Measurements from ENCODE around the gene PTPRK. TPM values are rescaled to one million over a fixed set of nuclear protein-coding genes. Genes with fewer than 3 reads are reported as not detected.

The PTPRK gene
- total and polyA plus RNA-seq, 2 experiments from 2014 or later, result 26.9 to 56.4 TPM

DNA sequence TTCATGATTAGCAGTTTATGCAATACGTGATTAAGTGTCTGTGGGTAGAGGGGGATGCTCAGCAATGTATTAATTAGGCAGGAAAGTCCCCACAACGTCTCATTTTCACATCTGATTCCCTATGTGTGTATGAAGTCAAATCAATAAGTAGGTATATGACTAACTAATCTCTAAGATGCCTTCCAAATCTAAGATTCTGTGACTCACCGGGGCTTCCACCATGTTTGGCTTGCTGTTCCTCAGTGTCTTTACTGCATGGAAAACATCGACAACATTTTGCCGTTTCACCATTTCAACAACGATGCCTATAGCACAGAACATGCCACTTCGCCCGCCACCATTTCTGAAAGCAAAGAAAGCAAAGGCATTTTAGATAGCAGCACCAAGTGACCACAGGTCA, 547.6 kb downstream of the PTPRK start (continued):
- TF ChIP-seq, protein P1, sequence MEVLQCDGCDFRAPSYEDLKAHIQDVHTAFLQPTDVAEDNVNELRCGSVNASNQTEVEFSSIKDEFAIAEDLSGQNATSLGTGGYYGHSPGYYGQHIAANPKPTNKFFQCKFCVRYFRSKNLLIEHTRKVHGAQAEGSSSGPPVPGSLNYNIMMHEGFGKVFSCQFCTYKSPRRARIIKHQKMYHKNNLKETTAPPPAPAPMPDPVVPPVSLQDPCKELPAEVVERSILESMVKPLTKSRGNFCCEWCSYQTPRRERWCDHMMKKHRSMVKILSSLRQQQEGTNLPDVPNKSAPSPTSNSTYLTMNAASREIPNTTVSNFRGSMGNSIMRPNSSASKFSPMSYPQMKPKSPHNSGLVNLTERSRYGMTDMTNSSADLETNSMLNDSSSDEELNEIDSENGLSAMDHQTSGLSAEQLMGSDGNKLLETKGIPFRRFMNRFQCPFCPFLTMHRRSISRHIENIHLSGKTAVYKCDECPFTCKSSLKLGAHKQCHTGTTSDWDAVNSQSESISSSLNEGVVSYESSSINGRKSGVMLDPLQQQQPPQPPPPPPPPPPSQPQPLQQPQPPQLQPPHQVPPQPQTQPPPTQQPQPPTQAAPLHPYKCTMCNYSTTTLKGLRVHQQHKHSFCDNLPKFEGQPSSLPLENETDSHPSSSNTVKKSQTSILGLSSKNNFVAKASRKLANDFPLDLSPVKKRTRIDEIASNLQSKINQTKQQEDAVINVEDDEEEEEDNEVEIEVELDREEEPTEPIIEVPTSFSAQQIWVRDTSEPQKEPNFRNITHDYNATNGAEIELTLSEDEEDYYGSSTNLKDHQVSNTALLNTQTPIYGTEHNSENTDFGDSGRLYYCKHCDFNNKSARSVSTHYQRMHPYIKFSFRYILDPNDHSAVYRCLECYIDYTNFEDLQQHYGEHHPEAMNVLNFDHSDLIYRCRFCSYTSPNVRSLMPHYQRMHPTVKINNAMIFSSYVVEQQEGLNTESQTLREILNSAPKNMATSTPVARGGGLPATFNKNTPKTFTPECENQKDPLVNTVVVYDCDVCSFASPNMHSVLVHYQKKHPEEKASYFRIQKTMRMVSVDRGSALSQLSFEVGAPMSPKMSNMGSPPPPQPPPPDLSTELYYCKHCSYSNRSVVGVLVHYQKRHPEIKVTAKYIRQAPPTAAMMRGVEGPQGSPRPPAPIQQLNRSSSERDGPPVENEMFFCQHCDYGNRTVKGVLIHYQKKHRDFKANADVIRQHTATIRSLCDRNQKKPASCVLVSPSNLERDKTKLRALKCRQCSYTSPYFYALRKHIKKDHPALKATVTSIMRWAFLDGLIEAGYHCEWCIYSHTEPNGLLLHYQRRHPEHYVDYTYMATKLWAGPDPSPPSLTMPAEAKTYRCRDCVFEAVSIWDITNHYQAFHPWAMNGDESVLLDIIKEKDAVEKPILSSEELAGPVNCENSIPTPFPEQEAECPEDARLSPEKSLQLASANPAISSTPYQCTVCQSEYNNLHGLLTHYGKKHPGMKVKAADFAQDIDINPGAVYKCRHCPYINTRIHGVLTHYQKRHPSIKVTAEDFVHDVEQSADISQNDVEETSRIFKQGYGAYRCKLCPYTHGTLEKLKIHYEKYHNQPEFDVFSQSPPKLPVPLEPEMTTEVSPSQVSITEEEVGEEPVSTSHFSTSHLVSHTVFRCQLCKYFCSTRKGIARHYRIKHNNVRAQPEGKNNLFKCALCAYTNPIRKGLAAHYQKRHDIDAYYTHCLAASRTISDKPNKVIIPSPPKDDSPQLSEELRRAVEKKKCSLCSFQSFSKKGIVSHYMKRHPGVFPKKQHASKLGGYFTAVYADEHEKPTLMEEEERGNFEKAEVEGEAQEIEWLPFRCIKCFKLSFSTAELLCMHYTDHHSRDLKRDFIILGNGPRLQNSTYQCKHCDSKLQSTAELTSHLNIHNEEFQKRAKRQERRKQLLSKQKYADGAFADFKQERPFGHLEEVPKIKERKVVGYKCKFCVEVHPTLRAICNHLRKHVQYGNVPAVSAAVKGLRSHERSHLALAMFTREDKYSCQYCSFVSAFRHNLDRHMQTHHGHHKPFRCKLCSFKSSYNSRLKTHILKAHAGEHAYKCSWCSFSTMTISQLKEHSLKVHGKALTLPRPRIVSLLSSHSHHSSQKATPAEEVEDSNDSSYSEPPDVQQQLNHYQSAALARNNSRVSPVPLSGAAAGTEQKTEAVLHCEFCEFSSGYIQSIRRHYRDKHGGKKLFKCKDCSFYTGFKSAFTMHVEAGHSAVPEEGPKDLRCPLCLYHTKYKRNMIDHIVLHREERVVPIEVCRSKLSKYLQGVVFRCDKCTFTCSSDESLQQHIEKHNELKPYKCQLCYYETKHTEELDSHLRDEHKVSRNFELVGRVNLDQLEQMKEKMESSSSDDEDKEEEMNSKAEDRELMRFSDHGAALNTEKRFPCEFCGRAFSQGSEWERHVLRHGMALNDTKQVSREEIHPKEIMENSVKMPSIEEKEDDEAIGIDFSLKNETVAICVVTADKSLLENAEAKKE (CRISPR knock-in tag; IDR thresholded peaks at IDR 0.05), result no peak
- TF ChIP-seq EZH2phosphoT487 (IDR thresholded peaks at IDR 0.05; ENCODE audit: unreplicated experiment) (no peak), CREB1 (CRISPR knock-in tag; IDR thresholded peaks at IDR 0.05; ENCODE audit: low read depth) (no peak), JUNB (IDR thresholded peaks at IDR 0.05; ENCODE audit: unreplicated experiment) (no peak)

DNA sequence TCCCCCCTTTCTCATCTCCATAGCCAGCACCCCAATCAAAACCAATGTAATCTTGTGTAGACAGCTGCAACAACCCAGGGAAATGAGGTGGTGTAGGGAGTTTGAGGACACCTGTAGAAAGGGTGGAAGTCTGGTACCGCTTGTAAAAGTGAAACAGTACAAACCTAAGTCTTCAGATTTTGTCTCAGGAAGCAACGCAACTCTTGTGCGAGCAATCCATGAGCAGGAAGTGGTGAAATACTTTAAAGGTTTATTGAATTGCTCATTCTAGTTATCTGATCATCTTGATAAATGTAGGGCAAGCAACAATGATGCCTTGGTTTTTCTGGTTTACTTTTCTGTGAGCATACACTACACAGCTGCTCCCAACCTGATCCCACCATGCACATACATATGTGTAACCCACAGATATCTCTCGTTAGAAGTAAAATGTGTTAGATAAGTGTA, 548.4 kb downstream of the PTPRK start:
- Histone ChIP-seq H3K4me1 (ENCODE audit: insufficient read depth) (no peaks in the 10 kb centered on the region), H3K9me2 (ENCODE audit: insufficient read depth) (no peaks in the 10 kb centered on the region), H3K79me2 (replicated peaks; ENCODE audit: insufficient read depth) (no peaks in the 10 kb centered on the region), H4K20me1 (replicated peaks; ENCODE audit: insufficient read depth) (no peaks in the 10 kb centered on the region), H3F3A (replicated peaks; ENCODE audit: low read depth) (no peaks in the 10 kb centered on the region), H3K27ac (ENCODE audit: low read depth) (no peak overlapping the region), H3K4me2 (no peak overlapping the region), H3K4me3 (no peak overlapping the region), H3K27me3 (ENCODE audit: insufficient read depth) (no peaks in the 10 kb centered on the region), H2AFZ (no peak overlapping the region), H3K36me3 (ENCODE audit: insufficient read depth) (peaks cover 4% of the 10 kb centered on the region; the same call in 1 of the 2 replicates)
- Mint-ChIP-seq H3K9me3 (no peaks in the 10 kb centered on the region), H3K36me3 (ENCODE audit: low read depth) (peaks cover 8% of the 10 kb centered on the region; the same call in 2 of the 3 replicates), H3K27ac (peak overlapping the region; percentile 30; the same call in 1 of the 2 replicates), H3K27me3 (ENCODE audit: insufficient read depth, low read depth, poor library complexity) (no peaks in the 10 kb centered on the region), H3K4me3 (no peak overlapping the region), H3K4me1 (peaks cover 4% of the 10 kb centered on the region)
- no peak for ATAC-seq
- no peak for DNase-seq (ENCODE audit: low spot score)
- TF ChIP-seq, protein P2, sequence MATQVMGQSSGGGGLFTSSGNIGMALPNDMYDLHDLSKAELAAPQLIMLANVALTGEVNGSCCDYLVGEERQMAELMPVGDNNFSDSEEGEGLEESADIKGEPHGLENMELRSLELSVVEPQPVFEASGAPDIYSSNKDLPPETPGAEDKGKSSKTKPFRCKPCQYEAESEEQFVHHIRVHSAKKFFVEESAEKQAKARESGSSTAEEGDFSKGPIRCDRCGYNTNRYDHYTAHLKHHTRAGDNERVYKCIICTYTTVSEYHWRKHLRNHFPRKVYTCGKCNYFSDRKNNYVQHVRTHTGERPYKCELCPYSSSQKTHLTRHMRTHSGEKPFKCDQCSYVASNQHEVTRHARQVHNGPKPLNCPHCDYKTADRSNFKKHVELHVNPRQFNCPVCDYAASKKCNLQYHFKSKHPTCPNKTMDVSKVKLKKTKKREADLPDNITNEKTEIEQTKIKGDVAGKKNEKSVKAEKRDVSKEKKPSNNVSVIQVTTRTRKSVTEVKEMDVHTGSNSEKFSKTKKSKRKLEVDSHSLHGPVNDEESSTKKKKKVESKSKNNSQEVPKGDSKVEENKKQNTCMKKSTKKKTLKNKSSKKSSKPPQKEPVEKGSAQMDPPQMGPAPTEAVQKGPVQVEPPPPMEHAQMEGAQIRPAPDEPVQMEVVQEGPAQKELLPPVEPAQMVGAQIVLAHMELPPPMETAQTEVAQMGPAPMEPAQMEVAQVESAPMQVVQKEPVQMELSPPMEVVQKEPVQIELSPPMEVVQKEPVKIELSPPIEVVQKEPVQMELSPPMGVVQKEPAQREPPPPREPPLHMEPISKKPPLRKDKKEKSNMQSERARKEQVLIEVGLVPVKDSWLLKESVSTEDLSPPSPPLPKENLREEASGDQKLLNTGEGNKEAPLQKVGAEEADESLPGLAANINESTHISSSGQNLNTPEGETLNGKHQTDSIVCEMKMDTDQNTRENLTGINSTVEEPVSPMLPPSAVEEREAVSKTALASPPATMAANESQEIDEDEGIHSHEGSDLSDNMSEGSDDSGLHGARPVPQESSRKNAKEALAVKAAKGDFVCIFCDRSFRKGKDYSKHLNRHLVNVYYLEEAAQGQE (IDR thresholded peaks at IDR 0.05; ENCODE audit: unreplicated experiment), result no peak
- TF ChIP-seq, protein P3, sequence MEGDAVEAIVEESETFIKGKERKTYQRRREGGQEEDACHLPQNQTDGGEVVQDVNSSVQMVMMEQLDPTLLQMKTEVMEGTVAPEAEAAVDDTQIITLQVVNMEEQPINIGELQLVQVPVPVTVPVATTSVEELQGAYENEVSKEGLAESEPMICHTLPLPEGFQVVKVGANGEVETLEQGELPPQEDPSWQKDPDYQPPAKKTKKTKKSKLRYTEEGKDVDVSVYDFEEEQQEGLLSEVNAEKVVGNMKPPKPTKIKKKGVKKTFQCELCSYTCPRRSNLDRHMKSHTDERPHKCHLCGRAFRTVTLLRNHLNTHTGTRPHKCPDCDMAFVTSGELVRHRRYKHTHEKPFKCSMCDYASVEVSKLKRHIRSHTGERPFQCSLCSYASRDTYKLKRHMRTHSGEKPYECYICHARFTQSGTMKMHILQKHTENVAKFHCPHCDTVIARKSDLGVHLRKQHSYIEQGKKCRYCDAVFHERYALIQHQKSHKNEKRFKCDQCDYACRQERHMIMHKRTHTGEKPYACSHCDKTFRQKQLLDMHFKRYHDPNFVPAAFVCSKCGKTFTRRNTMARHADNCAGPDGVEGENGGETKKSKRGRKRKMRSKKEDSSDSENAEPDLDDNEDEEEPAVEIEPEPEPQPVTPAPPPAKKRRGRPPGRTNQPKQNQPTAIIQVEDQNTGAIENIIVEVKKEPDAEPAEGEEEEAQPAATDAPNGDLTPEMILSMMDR (conservative IDR thresholded peaks at IDR 0.05; ENCODE audit: low read depth in 2 of 2), result no peak
- TF ChIP-seq STAT1 (IDR thresholded peaks at IDR 0.05; ENCODE audit: unreplicated experiment), result no peak
- TF ChIP-seq, protein P4, sequence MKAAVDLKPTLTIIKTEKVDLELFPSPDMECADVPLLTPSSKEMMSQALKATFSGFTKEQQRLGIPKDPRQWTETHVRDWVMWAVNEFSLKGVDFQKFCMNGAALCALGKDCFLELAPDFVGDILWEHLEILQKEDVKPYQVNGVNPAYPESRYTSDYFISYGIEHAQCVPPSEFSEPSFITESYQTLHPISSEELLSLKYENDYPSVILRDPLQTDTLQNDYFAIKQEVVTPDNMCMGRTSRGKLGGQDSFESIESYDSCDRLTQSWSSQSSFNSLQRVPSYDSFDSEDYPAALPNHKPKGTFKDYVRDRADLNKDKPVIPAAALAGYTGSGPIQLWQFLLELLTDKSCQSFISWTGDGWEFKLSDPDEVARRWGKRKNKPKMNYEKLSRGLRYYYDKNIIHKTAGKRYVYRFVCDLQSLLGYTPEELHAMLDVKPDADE (IDR thresholded peaks at IDR 0.05), result no peak
- no peak for TF ChIP-seq ZNF331 (CRISPR knock-in tag; IDR thresholded peaks at IDR 0.05; ENCODE audit: low read depth)
- no peak for TF ChIP-seq POLR2AphosphoS5 (IDR thresholded peaks at IDR 0.05; ENCODE audit: low read depth)
- no peak for TF ChIP-seq EZH2phosphoT487 (IDR thresholded peaks at IDR 0.05; ENCODE audit: unreplicated experiment)
- TF ChIP-seq NANOG (IDR thresholded peaks at IDR 0.05; ENCODE audit: borderline replicate concordance), result no peak
